Left ventricle myocardium superior (tissue), 1 donor: ENCODE results near the gene PPIL3. TPM values are rescaled to one million over a fixed set of nuclear protein-coding genes. Genes with fewer than 3 reads are reported as not detected.
"Not testable (repeated sequence)": the region's sequence is repeated elsewhere in the genome, so short reads cannot be mapped to it uniquely, and the experiment has no call there.

Experiments used
- ATAC-seq: fragments of 200-7000 bp; cut with Tn5 transposase; one replicate; pipeline ENCODE4 v1.9.1; 2020; ENCODE audit warnings: mild to moderate bottlenecking, moderate library complexity
- DNase-seq: peaks from one replicate; pipeline ENCODE4 v3.0.0-alpha.2; 2020
- intact Hi-C: fragments of 100-400 bp; cut with micrococcal nuclease; formaldehyde crosslinking; loops from one replicate; pipeline ENCODE4 v1.11.0; 2022
- long read RNA-seq: library from polyadenylated mRNA; unstranded; transcript quantifications from one replicate; pipeline ENCODE4 v2.0.0, GENCODE V29; 2021
- total RNA-seq: library from RNA; stranded (reverse); fragmentation: NEBNext Ultra II Directional; extraction: Animal tissue kit (Norgen Biotek cat#: 25700); gene quantifications from one replicate; pipeline ENCODE4 v1.2.1, GENCODE V29; 2021
- donor health status: DM: no; HTN: yes; CAD: no; lungs with severe emphysema.

Gene PPIL3
- total RNA-seq, result 23.2 TPM
- long read RNA-seq, partial matches to known transcripts, result 0 of 10 reads
- long read RNA-seq, other reads (novel, unspliced or antisense), result 7 of 10 reads

DNA sequence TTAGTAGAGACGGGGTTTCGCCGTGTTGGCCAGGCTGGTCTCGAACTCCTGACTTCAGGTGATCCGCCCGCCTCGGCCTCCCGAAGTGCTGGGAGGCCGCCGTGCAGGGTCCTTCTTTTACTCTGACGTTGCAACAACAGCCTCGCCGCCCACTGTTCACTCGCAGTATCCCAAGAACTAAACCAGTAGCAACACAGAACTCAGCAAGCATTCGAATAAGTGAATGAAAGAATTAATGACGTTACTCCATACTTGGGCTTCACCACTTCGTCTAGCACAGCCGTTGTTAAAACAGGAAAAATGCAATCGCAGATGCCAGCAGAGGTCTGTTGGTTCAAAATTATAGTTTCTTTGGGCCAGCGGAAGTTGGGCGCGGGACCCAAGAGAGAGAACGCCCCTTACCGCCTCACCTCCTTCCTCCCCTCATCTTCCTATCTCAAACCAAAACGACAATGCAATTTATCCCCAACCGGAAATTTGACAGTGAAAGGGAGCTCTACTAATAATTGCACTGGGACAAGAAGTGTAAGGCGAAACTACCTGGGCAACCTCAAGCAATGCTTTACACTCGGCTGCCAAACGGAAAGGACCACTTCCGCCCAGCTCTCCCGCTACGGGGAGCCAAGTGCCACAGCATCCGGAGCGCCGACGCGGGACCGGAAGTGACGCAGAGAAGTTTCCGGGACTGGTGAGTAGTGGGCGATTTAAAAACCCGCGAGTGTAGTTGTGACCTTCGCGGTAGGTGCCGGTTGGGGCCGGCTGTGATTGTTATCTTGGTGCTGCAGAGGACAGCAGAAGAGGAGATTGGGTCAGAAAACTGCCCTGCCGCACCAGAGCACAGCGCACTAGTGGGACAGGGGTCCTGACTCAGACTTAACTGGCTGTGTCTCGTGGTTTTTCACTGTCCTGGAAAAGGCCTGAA is at the start of gene PPIL3, which contains the start of gene NIF3L1:
PPIL3 (minus strand) TSS at position 374 of the 922 bp plus-strand sequence. CDS start 1,462 bp downstream, outside the sequence.
NIF3L1 (plus strand) TSS at position 668 of the 922 bp plus-strand sequence. CDS start 2,573 bp downstream, outside the sequence.
- ATAC-seq (peak; percentile 98), DNase-seq (peak; percentile 97)
- intact Hi-C loops, result no loop called here

DNA sequence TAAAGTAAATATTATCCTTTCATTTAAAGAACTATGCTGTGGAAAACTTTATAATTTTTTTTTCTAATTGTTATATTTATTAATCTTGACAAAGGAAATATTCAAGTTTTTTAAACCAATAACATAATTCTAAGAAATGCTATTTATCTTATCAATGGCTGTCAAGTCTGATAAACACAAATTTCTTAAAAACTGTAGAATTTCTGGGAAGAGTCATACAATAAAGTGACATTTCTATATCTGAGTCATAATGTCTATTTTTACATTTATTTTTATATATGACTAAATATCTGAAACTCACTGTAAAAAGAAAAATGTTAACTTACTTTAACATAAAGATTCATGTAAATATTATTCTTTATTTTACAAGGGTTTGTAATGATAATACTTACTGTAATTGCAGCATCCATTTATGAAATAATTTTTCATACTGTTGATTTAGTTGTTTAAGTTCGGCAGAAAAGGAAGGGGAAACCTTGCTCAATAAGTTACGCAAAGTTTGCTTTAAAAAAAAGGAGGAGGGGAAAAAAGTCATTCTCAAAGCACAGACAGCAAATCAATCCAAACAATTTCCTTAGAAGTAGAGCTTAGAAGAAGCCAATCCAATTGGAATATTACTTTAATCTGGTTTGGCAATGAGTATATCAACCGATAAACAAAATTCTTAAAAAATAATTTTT is 42.2 kb upstream of the PPIL3 start:
- intact Hi-C loops, result no loop called here

DNA sequence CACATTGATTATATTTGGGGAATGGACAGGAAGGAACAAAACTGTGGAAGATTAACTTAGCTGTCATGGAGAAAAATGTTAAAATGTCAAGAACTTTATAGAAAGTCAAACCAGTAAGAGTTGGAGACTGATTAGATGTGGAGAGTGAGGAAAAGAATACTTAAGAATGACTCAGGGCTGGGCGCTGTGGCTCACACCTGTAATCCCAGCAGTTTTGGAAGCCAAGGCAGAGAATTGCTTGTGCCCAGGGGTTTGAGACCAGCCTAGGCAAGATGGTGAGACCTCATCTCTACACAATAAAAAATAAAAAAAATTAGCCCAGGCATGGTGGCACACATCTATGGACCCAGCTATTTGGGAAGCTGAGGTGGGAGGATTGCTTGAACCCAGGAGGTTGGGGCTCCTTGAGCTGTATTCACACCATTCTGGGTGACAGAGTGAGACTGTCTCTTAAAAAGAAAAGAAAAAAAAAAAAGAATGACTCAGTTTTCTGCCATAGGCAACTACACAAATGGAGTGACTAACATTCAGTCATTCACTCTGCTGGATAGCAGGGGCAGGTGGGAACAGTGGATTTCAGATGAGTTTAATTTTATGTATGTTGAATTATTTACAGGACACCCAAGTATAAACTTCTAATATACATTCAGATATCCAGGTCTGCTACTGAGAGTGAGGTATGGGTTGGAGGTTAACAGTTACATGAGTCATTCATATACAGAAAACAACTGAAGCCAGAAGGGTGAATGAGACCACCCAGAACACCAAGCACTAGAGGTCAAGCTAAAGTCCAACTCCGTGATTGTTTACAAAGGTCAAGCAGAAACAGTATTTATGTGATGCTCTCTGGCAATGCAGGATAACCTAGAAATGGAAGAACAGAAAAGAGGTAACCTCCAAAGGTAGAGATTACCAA is 40.7 kb upstream of the PPIL3 start:
- intact Hi-C loops, result no loop called here
- no peak for ATAC-seq
- DNase-seq, result no peak

More for the DNA sequence above, 42.2 kb upstream of the PPIL3 start:
- ATAC-seq, result no peak
- DNase-seq, result no peak

DNA sequence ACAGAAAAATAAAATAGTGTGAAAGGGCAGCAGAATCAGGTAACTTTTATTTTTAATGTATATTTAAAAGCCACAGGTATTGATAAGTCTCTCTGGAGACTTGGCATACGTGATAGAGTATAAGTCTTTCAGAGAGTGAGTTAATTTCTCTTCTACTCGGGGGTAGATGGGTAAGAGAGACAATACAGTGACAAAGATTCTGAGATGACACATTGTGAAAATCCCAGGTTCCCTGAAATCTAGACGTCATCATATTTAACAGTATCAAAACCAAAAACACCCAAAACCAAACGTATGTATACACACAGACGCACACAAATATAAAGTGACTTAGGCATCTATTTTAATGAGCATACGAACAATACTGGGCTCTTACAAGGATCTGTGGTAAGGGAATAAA is 33.6 kb upstream of the PPIL3 start:
- intact Hi-C loops, result no loop called here
- ATAC-seq (no peak), DNase-seq (no peak)

DNA sequence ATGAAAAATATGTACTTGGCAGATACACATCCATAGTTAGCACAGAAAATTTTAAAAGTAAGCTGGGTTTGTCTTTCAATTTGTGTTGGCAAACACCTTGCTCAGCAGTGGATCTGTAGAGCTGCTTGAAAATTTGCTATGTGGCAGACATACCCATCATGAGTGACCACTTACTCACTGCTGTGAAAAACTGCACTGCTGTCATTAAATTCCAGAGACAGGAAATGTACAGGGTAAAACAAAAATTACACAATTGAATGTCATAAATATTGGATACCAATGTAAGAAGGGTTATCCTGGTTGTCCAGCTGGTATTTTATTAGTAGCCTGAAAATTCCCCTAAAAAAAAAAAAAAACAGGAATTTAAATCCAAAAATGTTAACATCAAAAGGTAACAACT is 24.8 kb upstream of the PPIL3 start:
- DNase-seq (no peak), ATAC-seq (no peak)
- intact Hi-C loops, result no loop called here

DNA sequence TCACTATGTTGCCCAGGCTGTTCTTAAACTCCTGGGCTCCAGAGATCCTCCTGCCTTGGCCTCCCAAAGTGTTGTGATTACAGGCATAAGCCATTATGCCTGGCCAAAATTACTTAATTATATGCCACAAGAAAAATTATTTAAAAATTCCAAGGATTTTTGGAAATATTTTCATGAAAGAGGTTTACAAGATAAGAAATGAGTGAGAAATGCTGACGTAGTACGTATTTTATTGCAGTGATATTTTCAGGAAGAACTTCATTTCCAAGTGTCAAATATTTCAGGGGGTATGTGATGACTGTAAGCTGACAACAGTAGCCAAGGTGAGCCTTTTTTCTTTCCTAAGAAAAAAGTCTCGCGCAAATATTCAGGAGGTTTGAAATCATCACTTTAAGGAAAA is 21.1 kb upstream of the PPIL3 start:
- DNase-seq, result no peak
- ATAC-seq, result no peak
- intact Hi-C loops, result loop anchor here (5.0 to 10.0 kb wide), 2 partner anchors 155 to 267 kb away; no protein-coding TSS in a partner anchor

DNA sequence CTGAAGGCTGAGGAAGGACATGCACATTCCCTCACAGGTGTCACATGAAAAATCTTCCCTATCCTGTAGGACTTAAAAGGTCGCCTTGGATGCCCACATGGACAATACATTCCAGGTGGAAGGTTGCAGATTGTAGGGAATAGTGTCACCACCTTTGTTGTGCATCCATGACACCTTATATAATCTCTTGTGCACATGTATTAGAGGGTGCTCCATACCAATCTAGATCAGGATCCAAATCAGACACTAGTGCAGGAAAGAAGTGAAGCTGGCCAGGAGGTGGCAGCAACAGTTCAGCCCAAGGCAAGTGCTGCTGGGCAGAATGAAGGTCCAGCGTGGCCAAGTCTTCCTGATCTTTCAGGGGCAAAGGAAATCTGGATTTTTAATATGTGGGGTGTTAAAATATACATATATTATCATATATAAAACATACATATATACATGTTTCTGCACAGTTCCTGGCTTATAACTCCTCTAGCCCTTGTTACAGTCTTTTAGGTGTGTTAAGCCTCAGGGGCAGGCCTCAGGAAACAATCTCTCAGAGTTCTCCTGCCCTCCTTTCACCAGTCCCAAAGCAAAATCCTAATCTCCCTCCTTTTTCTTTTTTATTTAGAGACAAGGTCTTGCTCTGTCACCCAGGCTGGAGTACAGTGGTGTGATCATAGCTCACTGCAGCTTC is 16.9 kb upstream of the PPIL3 start:
- DNase-seq, result peak; percentile 77
- intact Hi-C loops, result loop anchor here (5.0 to 10.0 kb wide), 2 partner anchors 159 to 272 kb away; no protein-coding TSS in a partner anchor
- ATAC-seq, result peak; percentile 80

DNA sequence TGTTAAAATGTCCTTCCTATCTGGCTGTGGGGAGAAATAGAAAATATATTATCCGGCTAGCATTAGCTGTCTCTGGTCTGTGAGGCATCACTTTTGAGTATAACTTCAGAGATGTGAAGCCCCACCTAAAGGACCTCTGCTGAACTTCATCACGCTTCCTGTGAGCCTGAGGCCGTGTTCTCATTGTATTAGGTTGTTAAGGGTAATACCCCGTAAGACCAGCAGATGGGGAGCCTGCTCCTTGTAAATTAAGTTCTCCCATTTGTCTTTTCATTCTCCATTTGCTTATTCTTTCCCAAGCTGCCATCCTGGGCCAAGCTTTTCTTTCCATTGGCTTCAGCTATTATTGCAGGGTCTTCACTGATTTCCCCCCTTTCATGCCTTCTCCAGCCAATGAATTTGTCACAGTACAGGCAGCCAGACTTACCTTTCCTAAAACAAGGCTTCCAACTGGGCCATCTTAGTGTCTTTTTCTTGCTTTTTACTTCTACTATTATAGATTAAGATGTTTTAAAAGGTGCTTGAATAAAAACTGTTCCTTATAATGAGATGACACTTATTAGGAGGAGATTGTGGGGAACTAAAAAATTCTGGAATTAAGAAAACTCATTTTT is 12.7 kb upstream of the PPIL3 start:
- intact Hi-C loops, result loop anchor here (10.0 kb wide), 1 partner anchor 163 kb away; no protein-coding TSS in a partner anchor
- ATAC-seq (peak; percentile 78), DNase-seq (no peak)

DNA sequence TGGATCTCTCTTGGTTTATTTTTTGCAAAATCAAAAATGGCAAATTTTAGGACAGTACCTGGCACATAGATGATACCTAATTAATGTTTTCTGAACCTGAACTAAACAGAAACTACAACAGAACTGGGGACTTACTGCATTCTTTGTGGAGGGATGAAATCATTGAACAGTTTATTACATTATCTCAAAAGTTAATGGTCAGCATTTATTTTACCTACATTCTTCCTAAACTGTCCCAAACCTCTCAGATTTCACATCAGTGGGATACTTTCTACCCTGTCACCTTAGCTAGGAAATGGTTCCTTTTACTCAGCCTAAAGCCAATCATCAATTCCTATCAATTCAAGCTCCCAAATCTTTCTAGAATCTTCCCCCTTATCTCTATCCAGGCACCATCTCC is 10.6 kb upstream of the PPIL3 start:
- DNase-seq, result no peak
- ATAC-seq, result no peak
- intact Hi-C loops, result no loop called here

DNA sequence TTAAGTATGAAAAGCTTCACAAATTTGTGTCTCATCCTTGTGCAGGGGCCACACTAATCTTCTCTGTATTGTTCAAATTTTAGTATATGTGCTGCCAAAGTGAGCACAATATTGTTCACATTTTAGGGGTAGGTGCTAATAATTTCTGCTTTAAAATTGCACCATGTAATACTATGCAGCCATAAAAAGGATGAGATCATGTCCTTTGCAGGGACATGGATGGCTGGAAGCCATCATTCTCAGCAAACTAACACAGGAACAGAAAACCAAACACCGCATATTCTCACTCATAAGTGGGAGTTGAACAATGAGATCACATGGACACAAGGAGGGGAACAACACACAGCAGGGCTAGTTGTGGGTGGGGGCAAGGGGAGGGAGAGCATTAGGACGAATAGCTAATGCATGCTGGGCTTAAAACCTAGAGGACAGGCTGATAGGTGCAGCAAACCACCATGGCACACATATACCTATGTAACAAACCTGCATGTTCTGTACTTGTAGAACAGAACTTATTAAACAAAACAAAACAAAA is 7.1 kb downstream of the PPIL3 start:
- DNase-seq, ATAC-seq, intact Hi-C loops: not testable (repeated sequence)

DNA sequence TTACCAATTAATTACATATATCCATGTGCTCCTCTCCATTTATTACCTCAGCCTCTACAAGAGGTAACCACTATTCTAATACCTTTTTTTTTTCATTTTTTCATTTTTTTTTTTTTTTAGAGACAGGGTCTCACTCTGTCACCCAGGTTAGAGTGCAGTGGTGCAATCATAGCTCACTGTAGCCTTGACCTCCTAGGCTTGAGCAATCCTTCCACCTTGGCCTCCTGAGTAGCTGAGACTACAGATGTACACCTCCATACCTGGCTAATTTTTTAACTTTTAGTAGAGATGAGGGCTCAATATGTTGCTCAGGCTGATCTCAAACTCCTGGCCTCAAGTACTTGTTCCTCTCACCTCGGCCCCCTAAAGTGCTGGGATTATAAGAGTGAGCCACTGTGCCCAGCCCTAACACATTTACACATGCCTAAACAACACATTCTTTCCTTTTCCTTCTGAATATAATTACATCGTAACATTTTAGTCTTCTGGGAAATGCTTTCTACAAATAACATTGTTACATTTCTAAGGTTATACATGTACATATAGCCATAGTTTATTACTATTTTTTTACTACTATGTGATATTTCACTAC is 10.5 kb downstream of the PPIL3 start:
- intact Hi-C loops, result no loop called here
- DNase-seq, result no peak
- no peak for ATAC-seq

DNA sequence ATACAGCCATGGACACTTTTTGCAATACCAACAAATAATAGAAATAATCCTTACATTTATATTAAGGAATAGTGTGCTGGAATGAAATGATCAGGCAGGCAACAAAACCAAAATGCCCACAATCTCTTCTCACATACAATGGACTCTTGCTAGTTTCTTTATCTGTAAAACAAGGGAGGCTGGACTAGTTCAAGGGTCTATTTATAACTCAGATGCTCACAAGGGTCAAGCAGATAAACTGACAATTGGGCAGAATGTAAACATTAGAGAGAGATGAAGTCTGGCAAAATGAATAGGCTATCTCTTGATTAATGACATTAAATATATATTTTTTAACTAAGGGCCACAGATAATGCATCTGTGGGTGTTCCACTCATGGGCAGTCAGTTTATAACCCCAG is 11.4 kb downstream of the PPIL3 start:
- ATAC-seq, result peak; percentile 76
- intact Hi-C loops, result no loop called here
- no peak for DNase-seq

DNA sequence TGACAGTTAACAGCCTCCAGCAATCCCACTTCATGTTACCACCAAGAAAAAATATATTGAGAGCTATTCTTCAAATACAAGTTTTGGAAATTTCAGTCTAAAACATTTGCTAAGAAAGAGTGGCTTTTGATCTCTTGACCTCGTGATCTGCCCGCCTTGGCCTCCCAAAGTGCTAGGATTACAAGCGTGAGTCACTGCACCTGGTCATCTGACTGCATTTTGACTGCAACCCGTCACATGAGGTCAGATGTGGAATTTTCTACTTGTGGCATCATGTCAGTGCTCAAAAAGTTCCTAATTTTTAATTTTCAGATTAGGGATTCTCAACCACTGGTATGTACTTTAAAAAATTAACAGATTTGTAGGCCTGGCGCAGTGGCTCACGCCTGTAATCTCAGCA is 15.3 kb downstream of the PPIL3 start:
- ATAC-seq, result no peak
- intact Hi-C loops, result no loop called here
- DNase-seq, result no peak

DNA sequence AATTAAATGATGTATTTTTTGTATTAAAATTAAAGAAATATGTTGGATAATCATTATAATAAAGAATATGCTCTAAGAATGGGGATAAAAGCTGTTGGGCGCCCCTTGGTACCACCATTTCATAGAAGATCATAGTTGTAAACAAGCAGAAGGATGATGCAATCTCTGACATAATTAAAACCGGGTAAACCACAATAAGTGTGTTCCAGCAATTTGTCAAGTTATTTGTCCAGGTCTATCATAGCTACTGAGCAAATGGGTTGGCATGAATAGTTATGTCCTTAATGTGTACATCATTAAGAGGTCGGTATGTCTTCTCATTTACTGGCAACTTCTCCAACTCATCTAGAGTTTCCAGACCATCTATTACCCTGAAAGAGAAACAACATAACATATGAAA is 17.7 kb downstream of the PPIL3 start:
- intact Hi-C loops, result no loop called here
- no peak for ATAC-seq
- no peak for DNase-seq

DNA sequence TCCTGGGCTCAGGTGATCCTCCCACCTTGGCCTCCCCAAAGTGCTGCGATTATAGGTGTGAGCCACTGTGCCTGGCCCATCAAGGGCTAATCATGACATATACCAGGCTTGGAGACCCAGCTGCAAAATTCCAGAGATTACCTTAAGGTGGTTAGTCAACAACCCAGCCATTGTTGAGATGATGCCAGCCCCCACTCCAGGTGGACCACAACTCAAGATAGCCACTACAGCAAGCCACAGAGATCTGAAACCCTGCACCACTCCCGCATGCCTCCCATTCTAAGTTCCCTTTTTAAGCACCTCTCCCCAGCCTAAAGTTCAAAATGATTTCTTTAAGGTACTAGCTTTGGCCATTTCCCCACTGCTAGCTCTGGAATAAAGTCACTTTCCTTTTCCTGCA is 19.9 kb downstream of the PPIL3 start:
- DNase-seq, result no peak
- intact Hi-C loops, result no loop called here
- ATAC-seq, result no peak

DNA sequence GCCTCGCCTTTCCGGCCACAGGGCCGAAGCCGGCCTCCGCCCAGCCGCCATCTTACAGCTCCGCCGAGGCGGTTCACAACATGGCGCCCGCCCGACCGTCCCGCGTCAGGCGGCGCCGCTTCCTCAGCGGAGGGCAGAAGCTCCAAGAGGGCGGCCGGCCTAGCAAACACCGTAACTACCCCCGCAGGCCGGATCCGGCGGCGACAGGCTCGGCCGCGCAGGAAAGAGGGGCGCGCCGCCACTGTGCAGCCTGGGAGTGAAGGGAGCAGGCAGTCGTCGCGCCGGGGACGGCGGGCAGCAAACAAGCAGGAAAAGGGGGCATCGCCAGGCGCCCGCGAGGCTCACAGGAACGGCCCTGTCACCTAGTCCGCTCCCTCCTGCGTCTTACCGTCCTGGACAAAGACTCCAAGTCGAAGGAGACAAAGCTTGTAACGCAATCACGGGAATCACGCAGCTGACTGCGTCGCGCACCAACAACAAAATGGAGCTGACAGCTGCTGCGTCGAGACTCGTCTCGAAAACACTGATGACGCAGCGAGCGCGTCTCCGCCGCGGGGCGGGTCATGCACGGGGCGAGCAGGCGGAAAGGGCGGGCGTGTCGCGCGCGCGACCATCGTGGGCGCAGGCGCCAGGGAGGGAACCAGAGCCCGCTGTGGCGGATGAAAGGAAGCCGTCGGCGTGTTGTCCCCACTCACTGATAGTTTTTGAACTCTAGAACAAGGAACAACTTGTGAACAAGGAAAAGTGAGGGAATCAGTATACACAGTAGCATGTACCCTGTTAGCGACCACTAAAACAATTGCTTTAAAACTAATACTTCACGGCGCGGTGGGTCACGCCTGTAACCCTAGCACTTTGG is 24.5 kb downstream of the PPIL3 start, which contains the start of gene CLK1:
CLK1 (minus strand) TSS at position 483 of the 859 bp plus-strand sequence. CDS start 2,796 bp downstream, outside the sequence.
- DNase-seq (peak; percentile 99), ATAC-seq (peak; percentile 94)
- intact Hi-C loops, result no loop called here
